ENCODE measurements around the gene FAM76A.
"Not testable (repeated sequence)": the region's sequence is repeated elsewhere in the genome, so short reads cannot be mapped to it uniquely, and the experiment has no call there.

FAM76A gene

GRCh38 chr1:27725374-27726172, at the start of gene FAM76A:
FAM76A (plus strand) TSS chr1:27725961; CDS start chr1:27726081, 120 bp downstream.
- DNase-seq = peak; percentile 97

GRCh38 chr1:27676410-27676809, 49.4 kb upstream of the FAM76A start:
- DNase-seq = no peak

- DNase-seq = no peak
These were observed 47.0 kb upstream of the FAM76A start for GRCh38 chr1:27678747-27679146.

GRCh38 chr1:27680225-27680791, 45.5 kb upstream of the FAM76A start:
- DNase-seq = not testable (repeated sequence)

GRCh38 chr1:27681580-27681979, 44.2 kb upstream of the FAM76A start:
- DNase-seq = not testable (repeated sequence)

GRCh38 chr1:27682351-27682944, 43.3 kb upstream of the FAM76A start:
- no peak for DNase-seq

GRCh38 chr1:27684176-27684575, 41.6 kb upstream of the FAM76A start:
- no peak for DNase-seq

- DNase-seq = peak; percentile 88
These were observed 39.4 kb upstream of the FAM76A start for GRCh38 chr1:27686223-27686990.

GRCh38 chr1:27687906-27688305, 37.9 kb upstream of the FAM76A start:
- DNase-seq = no peak

GRCh38 chr1:27689423-27690173, 36.2 kb upstream of the FAM76A start:
- DNase-seq = no peak

GRCh38 chr1:27690183-27690582, 35.6 kb upstream of the FAM76A start:
- DNase-seq = no peak

- not testable (repeated sequence) for DNase-seq
These were observed 28.9 kb upstream of the FAM76A start for GRCh38 chr1:27696835-27697234.

- DNase-seq = no peak
These were observed 20.8 kb upstream of the FAM76A start for GRCh38 chr1:27704958-27705357.

- no peak for DNase-seq
These were observed 20.2 kb upstream of the FAM76A start for GRCh38 chr1:27705545-27705944.

- DNase-seq = no peak
These were observed 15.2 kb upstream of the FAM76A start for GRCh38 chr1:27710574-27710973.

- DNase-seq = no peak
These were observed 12.5 kb upstream of the FAM76A start for GRCh38 chr1:27713139-27713725.

- DNase-seq = no peak
These were observed 11.8 kb upstream of the FAM76A start for GRCh38 chr1:27713869-27714513.

- no peak for DNase-seq
These were observed 9.4 kb upstream of the FAM76A start for GRCh38 chr1:27716262-27716895.

- DNase-seq = no peak
These were observed 6.2 kb upstream of the FAM76A start for GRCh38 chr1:27719286-27720251.

GRCh38 chr1:27724961-27725373, 794 bp upstream of the FAM76A start:
- peak; percentile 86 for DNase-seq
